HPDE6-E6E7 (cell line): ENCODE results near the gene RNF11.

ENCODE experiments used
- DNase-seq: peaks from one replicate; pipeline ENCODE4 v3.0.0; 2011; ENCODE audit warnings: missing footprints; ENCODE audit errors: extremely low spot score

The RNF11 gene

GRCh38 chr1:51295926-51296325, 59.9 kb downstream of the RNF11 start:
- DNase-seq = no peak

DNA sequence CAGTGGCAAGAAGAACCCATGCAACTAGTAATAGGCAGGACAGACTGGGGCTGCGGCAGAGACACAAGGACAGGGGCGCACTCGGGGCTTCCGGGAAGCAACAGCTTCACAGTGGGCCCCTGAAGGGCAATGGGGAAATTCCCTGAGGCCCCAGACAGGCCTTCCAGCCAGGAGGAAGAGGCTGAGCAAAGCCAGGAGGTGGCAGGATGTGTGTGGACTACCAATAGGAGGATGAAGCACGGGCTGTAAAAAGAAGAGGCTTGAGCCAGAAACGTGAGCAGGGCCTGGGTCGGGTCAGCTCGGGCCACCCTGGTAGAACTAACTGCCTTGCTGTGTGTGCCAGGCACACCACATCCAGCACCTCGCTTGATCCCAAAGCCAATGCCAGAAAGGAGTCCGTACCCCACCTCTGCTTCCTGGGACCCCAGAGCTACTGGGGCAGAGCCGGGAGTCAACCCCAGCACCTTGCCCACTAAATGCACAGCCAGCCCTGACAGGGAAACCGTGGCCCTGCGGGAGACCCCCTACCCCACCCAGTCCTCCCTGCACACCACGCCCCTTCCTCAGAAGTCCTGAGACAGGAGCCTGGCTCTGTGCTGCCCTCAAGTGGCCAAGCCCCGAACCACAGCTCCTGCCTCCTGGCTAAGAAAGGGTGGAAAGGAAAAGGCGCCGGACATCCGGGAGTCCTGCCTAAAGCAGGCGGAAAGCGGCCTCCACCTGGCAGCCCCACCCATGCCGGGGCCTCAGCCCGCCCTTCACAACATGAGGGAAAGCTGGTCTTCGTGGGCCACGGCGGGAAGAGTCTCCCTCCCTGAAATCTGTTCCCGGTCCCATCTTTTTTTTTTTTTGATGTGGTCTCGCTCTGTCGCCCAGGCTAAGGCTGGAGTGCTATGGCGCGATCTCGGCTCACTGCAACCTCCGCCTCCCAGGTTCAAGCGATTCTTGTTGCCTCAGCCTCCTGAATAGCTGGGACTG, 60.6 kb downstream of the RNF11 start:
- peak; percentile 66 for DNase-seq

- no peak for DNase-seq
Measured at GRCh38 chr1:51297401-51298321, 61.6 kb downstream of the RNF11 start.

- no peak for DNase-seq
Measured at GRCh38 chr1:51298322-51298705, 62.2 kb downstream of the RNF11 start.

DNA sequence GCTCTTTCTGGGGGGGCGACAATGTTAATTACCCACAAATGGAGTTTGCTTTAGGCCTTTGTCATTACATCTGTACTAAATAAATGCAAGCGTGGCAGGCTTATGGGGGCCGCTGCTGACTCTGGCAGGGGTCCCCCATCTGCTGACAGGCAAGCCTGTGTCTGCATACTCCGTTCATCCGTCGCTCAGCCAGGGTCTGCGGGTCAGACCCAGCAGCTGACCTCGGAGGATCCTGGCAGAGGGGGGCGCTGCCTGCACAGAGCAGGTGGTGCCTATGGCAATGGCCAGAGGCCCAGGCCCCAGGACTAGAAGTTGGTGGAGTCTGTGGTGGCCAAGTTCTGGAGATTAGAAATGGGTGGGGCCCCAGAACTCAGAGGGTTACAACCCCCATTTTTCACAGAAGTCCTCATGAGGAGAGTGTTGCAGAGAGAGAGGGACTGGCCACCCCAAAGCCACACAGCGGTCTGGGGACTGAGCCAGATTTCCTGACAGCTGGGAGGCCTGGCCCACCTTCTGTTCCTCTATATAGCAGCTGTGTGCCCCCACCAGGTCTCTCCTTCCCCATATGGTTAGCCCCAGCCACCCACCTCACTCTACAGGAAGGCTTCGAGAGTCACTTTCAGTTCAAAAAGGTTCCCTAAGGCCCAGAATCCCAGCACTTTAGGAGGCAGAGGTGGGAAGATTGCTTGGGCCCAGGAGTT, 63.3 kb downstream of the RNF11 start:
- DNase-seq = no peak

- DNase-seq = no peak
Measured at GRCh38 chr1:51299981-51300670, 64.1 kb downstream of the RNF11 start.

- DNase-seq = no peak
Measured at GRCh38 chr1:51301152-51301843, 65.2 kb downstream of the RNF11 start.

- DNase-seq = no peak
Measured at GRCh38 chr1:51301844-51302162, 65.7 kb downstream of the RNF11 start.

DNA sequence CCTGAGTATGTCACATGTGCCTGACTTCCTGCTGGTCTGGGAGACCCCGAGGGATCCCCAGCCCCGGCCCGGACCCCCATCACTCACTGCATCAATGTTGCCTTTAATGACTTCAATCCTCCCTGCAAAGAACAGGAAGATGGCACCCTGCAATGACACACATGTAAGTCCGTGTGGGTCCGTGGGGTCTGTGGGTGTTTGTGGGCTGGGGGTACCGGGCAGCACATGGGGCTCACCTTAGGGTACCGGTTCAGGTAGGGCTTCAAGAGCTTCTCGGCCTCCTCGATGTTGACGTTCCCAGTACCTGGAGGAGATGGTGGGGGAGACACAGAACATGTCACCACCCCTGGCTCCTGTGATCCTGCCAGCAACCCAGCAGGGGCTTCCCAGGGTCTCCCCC, 66.2 kb downstream of the RNF11 start:
- DNase-seq = no peak

- no peak for DNase-seq
Measured at GRCh38 chr1:51302746-51303145, 66.7 kb downstream of the RNF11 start.

DNA sequence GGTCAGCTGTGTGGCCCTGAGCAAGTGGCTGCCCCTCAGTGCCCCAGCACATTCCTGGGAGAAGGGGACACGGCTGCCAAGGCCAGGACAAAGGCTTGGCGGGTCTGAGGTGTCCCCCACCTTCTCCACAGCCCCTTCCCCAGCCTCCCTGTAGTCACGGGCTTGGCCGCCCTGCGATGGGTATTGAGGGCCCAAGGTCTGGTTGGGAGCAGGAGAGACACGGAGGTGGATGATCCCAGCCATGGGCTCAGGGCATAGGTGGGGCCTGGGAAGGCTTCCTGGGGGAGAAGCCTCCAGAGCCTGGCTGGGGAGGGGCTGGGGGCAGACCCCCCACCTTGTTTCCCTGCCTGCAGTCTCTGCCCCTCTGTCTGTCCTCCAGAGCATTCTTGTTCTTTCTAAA, 67.2 kb downstream of the RNF11 start:
- no peak for DNase-seq

GRCh38 chr1:51303751-51304251, 67.7 kb downstream of the RNF11 start:
- no peak for DNase-seq

DNA sequence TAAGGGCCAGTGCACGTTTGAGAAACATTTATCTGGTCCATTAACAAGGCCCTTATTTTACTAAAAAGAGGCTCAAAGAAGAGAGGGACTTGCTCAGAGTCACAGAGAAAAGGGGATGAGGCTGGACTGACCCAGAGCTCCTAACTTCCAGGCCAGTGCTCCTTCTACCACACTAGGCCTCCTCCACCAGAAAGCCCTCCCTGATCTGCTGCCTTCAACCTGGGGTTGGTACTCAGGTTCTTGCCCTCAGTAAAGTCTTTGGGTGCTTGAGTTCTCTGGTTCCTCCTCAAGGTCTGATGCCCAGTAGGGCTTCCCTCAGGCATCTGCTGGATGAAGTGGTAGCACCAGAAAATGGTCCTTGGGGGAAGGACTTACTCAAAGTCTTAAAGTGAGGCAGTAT, 68.3 kb downstream of the RNF11 start:
- DNase-seq = no peak

DNA sequence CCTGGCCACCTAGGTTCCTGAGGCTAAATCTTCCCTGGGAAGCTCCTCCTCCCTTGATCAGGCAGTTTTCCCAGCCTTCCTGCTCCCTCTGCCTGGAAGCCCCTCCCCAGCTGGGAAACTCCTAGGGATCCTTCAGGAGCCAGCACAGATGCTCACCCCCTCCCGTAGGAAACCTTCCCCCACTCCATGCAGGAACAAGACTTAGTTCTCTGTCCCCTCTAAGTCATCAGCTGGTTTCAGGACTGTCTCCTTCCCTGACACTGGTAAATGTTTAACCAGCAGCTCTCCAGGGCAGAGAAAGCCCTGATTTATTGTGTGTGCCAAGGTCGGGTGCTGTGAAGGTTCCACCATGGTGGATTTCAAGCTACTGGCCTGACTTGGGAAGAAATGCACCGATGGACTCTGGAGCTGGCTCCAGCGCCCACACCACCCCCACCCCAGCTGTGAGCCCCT, 69.3 kb downstream of the RNF11 start:
- no peak for DNase-seq

- DNase-seq = no peak
Measured at GRCh38 chr1:51306950-51307349, 70.9 kb downstream of the RNF11 start.

DNA sequence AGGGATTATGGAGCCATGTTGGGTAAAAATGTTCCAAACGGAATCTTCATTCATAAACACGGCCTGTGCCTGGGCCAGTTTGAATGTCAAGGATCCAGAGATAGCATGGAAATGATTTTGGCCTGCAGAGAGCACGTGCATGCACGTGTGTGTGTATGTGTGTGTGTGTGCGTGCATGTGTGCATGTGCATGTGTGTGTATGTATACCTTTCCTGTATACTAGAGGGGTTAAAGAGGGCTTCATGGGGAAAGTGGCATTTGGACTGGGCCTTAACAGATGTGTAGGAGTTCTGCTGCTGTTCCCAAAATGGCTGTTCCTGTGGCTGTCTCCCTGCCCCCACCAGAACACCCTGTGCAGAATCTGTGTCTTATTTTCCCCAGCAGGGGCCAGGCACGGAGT, 72.6 kb downstream of the RNF11 start:
- no peak for DNase-seq

GRCh38 chr1:51309291-51309690, 73.2 kb downstream of the RNF11 start:
- DNase-seq = no peak

DNA sequence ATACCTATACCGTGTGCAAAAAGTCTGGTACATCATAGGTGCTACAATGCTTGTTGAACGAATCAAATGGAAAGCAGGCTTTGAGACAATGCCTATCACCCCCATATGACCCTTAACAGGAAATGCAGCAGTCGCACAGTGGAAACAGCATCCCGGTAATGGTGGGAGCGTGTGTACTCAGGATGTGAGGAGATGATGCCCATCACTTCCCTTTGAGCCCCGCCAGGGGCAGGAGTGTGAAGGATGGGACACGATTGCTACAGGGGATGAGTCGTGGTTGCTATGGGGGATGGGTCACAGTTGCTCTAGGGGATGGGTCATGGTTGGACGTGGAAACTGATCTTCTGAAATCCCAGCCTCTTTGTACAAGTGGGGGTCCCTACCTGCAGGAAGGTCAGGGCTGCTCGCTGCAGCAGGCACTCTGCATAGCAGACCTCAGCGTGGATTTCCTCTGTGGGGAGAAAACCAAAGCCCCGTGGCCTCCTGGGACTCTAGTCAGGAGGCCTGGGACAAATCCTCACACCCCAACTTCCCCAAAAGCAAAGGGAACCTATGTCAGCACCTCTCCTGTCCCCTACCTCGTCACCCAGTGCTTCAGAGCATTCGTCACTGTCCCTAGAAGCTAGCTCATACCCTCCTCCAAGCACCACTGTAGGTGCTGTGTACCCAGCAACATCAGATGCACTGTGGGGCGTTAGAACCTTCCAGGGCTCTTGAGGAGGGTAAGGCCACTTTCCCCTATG, 75.0 kb downstream of the RNF11 start:
- no peak for DNase-seq

GRCh38 chr1:51311826-51312225, 75.8 kb downstream of the RNF11 start:
- DNase-seq = no peak

- no peak for DNase-seq
Measured at GRCh38 chr1:51312718-51313117, 76.6 kb downstream of the RNF11 start.
